K562 (cell line): ENCODE results near the gene MXRA7. TPM values are rescaled to one million over a fixed set of nuclear protein-coding genes. Genes with fewer than 3 reads are reported as not detected.
A peak's percentile ranks its signal among the peaks of the same experiment; 100 is the strongest.

Source experiments
- BHLHE40 ChIP-seq: IDR thresholded peaks from 2 replicates; pipeline ENCODE4 v1.6.1; 2011; ENCODE audit warnings: low read length, improper control_type of control experiment
- DMBX1 ChIP-seq: fragments of 250-450 bp; sonication (Bioruptor Pico); IDR thresholded peaks from 2 replicates; pipeline ENCODE4 v1.8.0; 2022; ENCODE audit warnings: inconsistent platforms, mild to moderate bottlenecking, moderate library complexity, borderline replicate concordance
- E2F6 ChIP-seq, 2 experiments: IDR thresholded peaks; 2 replicates each; pipeline ENCODE4 v1.6.1; 2011; ENCODE audit warnings: borderline replicate concordance in 1 of 2, control low read depth in 1 of 2, low read depth in 1 of 2, low read length in 1 of 2, mild to moderate bottlenecking in 1 of 2, mixed read lengths in 1 of 2, moderate library complexity in 1 of 2; ENCODE audit not compliant: insufficient read depth in 1 of 2, insufficient read length in 1 of 2, poor library complexity in 1 of 2, severe bottlenecking in 1 of 2; ENCODE audit errors: extremely low read depth in 1 of 2
- EP300 ChIP-seq: IDR thresholded peaks from 2 replicates; pipeline ENCODE4 v1.6.1; 2012; ENCODE audit warnings: low read length, improper control_type of control experiment
- FOXK2 ChIP-seq, 2 experiments: fragments of 450-650 bp; IDR thresholded peaks in 1 of 2; conservative IDR thresholded peaks in 1 of 2; 2 replicates each; pipeline ENCODE4 v1.6.1; 2016; ENCODE audit warnings: low read depth in 2 of 2, mild to moderate bottlenecking in 1 of 2
- GABPA ChIP-seq: fragments of 200-800 bp; sonication (Bioruptor generic); conservative IDR thresholded peaks from 2 replicates; pipeline ENCODE4 v1.6.1; 2016; ENCODE audit warnings: low read depth, missing genetic modification characterization, missing compliant biosample characterization
- GATAD2B ChIP-seq: fragments of 450-650 bp; IDR thresholded peaks from 2 replicates; pipeline ENCODE4 v1.6.1; 2017; ENCODE audit warnings: mild to moderate bottlenecking, borderline replicate concordance
- MAX ChIP-seq: sonication (generic); formaldehyde crosslinking; IDR thresholded peaks from 2 replicates; pipeline ENCODE4 v1.9.0; 2022; ENCODE audit warnings: mild to moderate bottlenecking, missing genetic modification reagents
- MEF2A ChIP-seq: IDR thresholded peaks from 2 replicates; pipeline ENCODE4 v1.6.1; 2011; ENCODE audit warnings: low read depth, mild to moderate bottlenecking, low read length, moderate library complexity; ENCODE audit not compliant: control insufficient read depth
- MLLT1 ChIP-seq, 2 experiments: fragments of 450-650 bp; IDR thresholded peaks; 2 replicates each; pipeline ENCODE4 v1.6.1; 2016
- NFE2 ChIP-seq: IDR thresholded peaks from 2 replicates; pipeline ENCODE4 v1.6.1; 2014; ENCODE audit warnings: antibody characterized with exemption, low read depth
- PHF8 ChIP-seq: fragments of 200-600 bp; sonication (generic); IDR thresholded peaks from 2 replicates; pipeline ENCODE4 v1.6.1; 2012; ENCODE audit warnings: mixed run types, mild to moderate bottlenecking, inconsistent platforms, low read length, moderate library complexity, borderline replicate concordance
- POLR2A ChIP-seq: fragments of 450-650 bp; conservative IDR thresholded peaks from 2 replicates; pipeline ENCODE4 v1.6.1; 2016
- POLR3G ChIP-seq: IDR thresholded peaks from 2 replicates; pipeline ENCODE4 v1.6.1; 2011; ENCODE audit not compliant: insufficient read length, insufficient replicate concordance; ENCODE audit errors: extremely low read depth
- RNF219 ChIP-seq: fragments of 250-450 bp; sonication (Bioruptor Pico); IDR thresholded peaks from 2 replicates; pipeline ENCODE4 v1.5.0; 2022; ENCODE audit warnings: mild to moderate bottlenecking
- SAP30 ChIP-seq: fragments of 200-600 bp; sonication (generic); IDR thresholded peaks from 2 replicates; pipeline ENCODE4 v1.6.1; 2012; ENCODE audit warnings: borderline replicate concordance, low read depth, mild to moderate bottlenecking, moderate library complexity, low read length, control low read depth, inconsistent platforms; ENCODE audit not compliant: insufficient read depth, poor library complexity, severe bottlenecking
- TAF7 ChIP-seq: fragments of 450-650 bp; IDR thresholded peaks from 2 replicates; pipeline ENCODE4 v1.6.1; 2016; ENCODE audit warnings: missing genetic modification characterization, missing compliant biosample characterization
- YBX1 ChIP-seq: fragments of 450-650 bp; IDR thresholded peaks from 2 replicates; pipeline ENCODE4 v1.7.1; 2016; ENCODE audit warnings: mild to moderate bottlenecking
- ZBTB1 ChIP-seq: sonication (generic); formaldehyde crosslinking; IDR thresholded peaks from 2 replicates; pipeline ENCODE4 v1.8.1; 2023; ENCODE audit warnings: missing genetic modification reagents, low read depth, mild to moderate bottlenecking, borderline replicate concordance
- ZBTB9 ChIP-seq: fragments of 450-650 bp; formaldehyde crosslinking; IDR thresholded peaks from 2 replicates; pipeline ENCODE4 v1.4.0; 2020; ENCODE audit warnings: mild to moderate bottlenecking, moderate library complexity
- ZNF347 ChIP-seq: fragments of 450-650 bp; formaldehyde crosslinking; IDR thresholded peaks from 2 replicates; pipeline ENCODE4 v1.4.0; 2020; ENCODE audit warnings: low read depth, mild to moderate bottlenecking, moderate library complexity
- polyA plus RNA-seq, 8 experiments: library from polyadenylated mRNA; depleted of rRNA in 4 of 8; stranded (reverse) in 5 of 8; unstranded in 3 of 8; fragments of >200 nt; fragmentation: Nextera tagmentation in 2 of 8; fragmentation: Illumina TruSeq in 1 of 8; extraction: Ambion mirVana in 2 of 8; extraction: Trizol in 1 of 8; gene quantifications; 2 replicates each; pipeline versions ENCODE4 v1.2.1 to v1.2.3, GENCODE V29; 2011 to 2014; ENCODE audit warnings: inconsistent platforms in 1 of 8, missing spikeins in 1 of 8
- total RNA-seq, 7 experiments: library from RNA; depleted of rRNA in 6 of 7; stranded (reverse); fragments of >200 nt in 6 of 7; fragmentation: Illumina TruSeq in 2 of 7; extraction: Trizol in 2 of 7; gene quantifications; 2 replicates each; pipeline versions ENCODE4 v1.2.1 to v1.2.3, GENCODE V29; 2011 to 2021; ENCODE audit warnings: low replicate concordance in 1 of 7

The MXRA7 gene
- total and polyA plus RNA-seq, 9 of the 15 experiments (the other 6 are each of a cell fraction or from before 2014, with no cell fraction given), result 2.6 to 38.4 (median 14.3) TPM

GRCh38 chr17:76643553-76644148 is 67.1 kb downstream of the MXRA7 start, which contains the start of gene ST6GALNAC1 (continued):
- TF ChIP-seq SAP30 (peak; percentile 46), E2F6 (IDR thresholded peaks at IDR 0.05; ENCODE audit: borderline replicate concordance in 1 of 2, extremely low read depth in 1 of 2, insufficient read depth in 1 of 2, insufficient read length in 1 of 2, low read depth in 1 of 2, low read length in 1 of 2, poor library complexity in 1 of 2, severe bottlenecking in 1 of 2) (peak; percentile 61 to 70), ZNF347 (CRISPR knock-in tag) (no peak), MLLT1 (IDR thresholded peaks at IDR 0.05) (peak in 1 of 2 experiments; percentile 50; a peak in 2 of 4 replicates), POLR3G (no peak), MEF2A (no peak), TAF7 (tag) (no peak), ZBTB9 (CRISPR knock-in tag) (peak; percentile 59; the same call in 1 of the 2 replicates), NFE2 (0 out of 2 replicates have a peak, but pooled peaks have one; percentile 29), FOXK2 (conservative IDR thresholded peaks at IDR 0.05 in 1 of 2, IDR thresholded peaks at IDR 0.05 in 1 of 2; ENCODE audit: low read depth in 2 of 2) (peak; percentile 87 to 93), PHF8 (peak; percentile 53; the same call in 1 of the 2 replicates), YBX1 (no peak), DMBX1 (peak; percentile 84), BHLHE40 (peak; percentile 44), POLR2A (peak; percentile 91), GABPA (tag) (peak; percentile 61), MAX (CRISPR knock-in tag) (peak; percentile 58), RNF219 (no peak), EP300 (peak; percentile 61), GATAD2B (peak; percentile 40; the same call in 1 of the 2 replicates), ZBTB1 (CRISPR knock-in tag) (peak; percentile 56; the same call in 1 of the 2 replicates)
